Esophagus mucosa (tissue), 1 donor: ENCODE measurements around the gene FAM98C. TPM values are rescaled to one million over a fixed set of nuclear protein-coding genes. Genes with fewer than 3 reads are reported as not detected.
"Not testable (repeated sequence)": the region's sequence is repeated elsewhere in the genome, so short reads cannot be mapped to it uniquely, and the experiment has no call there.

Experiments used
- ATAC-seq: fragments of 200-7000 bp; cut with Tn5 transposase; one replicate; pipeline ENCODE4 v1.9.1; 2020
- total RNA-seq: library from RNA; stranded (reverse); gene quantifications from one replicate; pipeline ENCODE4 v1.2.4, GENCODE V29; 2023
- donor health status: DM: yes; HTN: yes; CAD: no.

Gene FAM98C
- total RNA-seq = 20.8 TPM

- peak; percentile 98 for ATAC-seq
These were observed at the start of gene FAM98C for GRCh38 chr19:38402967-38403674. Gene FAM98C, plus strand, starts transcription at chr19:38403093. Its CDS starts 61 bp downstream, at chr19:38403154.

GRCh38 chr19:38355728-38356725 lies 46.9 kb upstream of the FAM98C start:
- no peak for ATAC-seq

- ATAC-seq = no peak
These were observed 44.8 kb upstream of the FAM98C start for GRCh38 chr19:38358071-38358470.

GRCh38 chr19:38359242-38360021 lies 43.5 kb upstream of the FAM98C start:
- no peak for ATAC-seq

GRCh38 chr19:38360351-38360750 lies 42.5 kb upstream of the FAM98C start:
- ATAC-seq = no peak

GRCh38 chr19:38360839-38361631 lies 41.9 kb upstream of the FAM98C start:
- ATAC-seq = no peak

- peak; percentile 76 for ATAC-seq
These were observed 41.2 kb upstream of the FAM98C start for GRCh38 chr19:38361633-38362075.

- ATAC-seq = peak; percentile 88
These were observed 40.6 kb upstream of the FAM98C start for GRCh38 chr19:38362076-38362945.

- not testable (repeated sequence) for ATAC-seq
These were observed 39.8 kb upstream of the FAM98C start for GRCh38 chr19:38362946-38363688.

- no peak for ATAC-seq
These were observed 35.9 kb upstream of the FAM98C start for GRCh38 chr19:38367041-38367440.

GRCh38 chr19:38369584-38369983 lies 33.3 kb upstream of the FAM98C start:
- no peak for ATAC-seq

- no peak for ATAC-seq
These were observed 32.6 kb upstream of the FAM98C start for GRCh38 chr19:38370299-38370698.

- no peak for ATAC-seq
These were observed 31.8 kb upstream of the FAM98C start for GRCh38 chr19:38371081-38371480.

GRCh38 chr19:38373907-38374331 lies 29.0 kb upstream of the FAM98C start:
- no peak for ATAC-seq

GRCh38 chr19:38374332-38375097 lies 28.4 kb upstream of the FAM98C start, which contains the start of gene PSMD8:
Gene PSMD8, plus strand, starts transcription at chr19:38374571. Its CDS starts 31 bp downstream, at chr19:38374602.
- peak; percentile 98 for ATAC-seq

GRCh38 chr19:38375098-38375493 lies 27.8 kb upstream of the FAM98C start:
- peak; percentile 6 for ATAC-seq

GRCh38 chr19:38375748-38376147 lies 27.1 kb upstream of the FAM98C start:
- no peak for ATAC-seq

GRCh38 chr19:38376576-38376975 lies 26.3 kb upstream of the FAM98C start:
- no peak for ATAC-seq

GRCh38 chr19:38377052-38377451 lies 25.8 kb upstream of the FAM98C start:
- no peak for ATAC-seq
